ENCODE data around the gene DIP2B. TPM values are rescaled to one million over a fixed set of nuclear protein-coding genes. Genes with fewer than 3 reads are reported as not detected.

The DIP2B gene
- total RNA-seq, 1 experiment from 2014 or later, result 29.4 TPM

DNA sequence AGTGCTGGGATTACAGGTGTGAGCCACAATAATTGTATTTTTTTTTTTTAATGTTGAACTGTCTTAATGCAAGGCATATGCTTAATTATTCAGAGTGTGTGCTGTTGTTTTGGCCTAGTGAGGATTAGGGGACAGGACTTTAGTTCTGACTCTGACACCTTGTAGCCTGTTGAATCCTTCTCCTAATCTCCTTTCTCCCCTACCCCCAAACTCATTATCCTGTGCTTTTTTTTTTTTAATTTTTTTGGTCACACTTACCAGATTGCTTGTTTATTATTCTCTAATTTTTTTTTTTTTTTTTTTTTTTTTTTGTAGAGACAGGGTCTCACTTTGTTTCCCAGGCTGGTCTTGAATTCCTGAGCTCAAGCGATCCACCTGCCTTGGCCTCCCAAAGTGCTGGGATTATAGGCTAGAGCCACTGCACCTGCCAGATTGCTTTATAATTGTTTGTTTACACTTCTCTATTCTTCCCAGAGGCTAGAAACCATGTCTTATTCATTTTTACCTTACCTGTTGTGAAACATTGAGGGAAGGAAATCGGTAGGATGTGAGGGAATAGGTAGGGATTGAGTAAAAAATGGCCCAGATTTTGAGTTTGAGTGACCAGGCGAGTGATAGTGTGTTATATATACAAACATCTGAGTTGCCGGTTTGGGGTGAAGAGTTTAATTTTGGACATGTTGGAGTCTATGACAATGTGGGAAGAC is 32.2 kb downstream of the DIP2B start:
- ChIA-PET POLR2A (ENCODE audit: unreplicated experiment) (no interaction called here), CTCF (no interaction called here)
- Histone ChIP-seq H2AFZ (no peak overlapping the region), H3K4me3 (no peak overlapping the region), H3K27me3 (ENCODE audit: insufficient read depth, low read depth) (no peaks in the 10 kb centered on the region), H3K79me2 (ENCODE audit: low read depth) (peaks cover 72% of the 10 kb centered on the region), H3K4me2 (peak overlapping the region; percentile 37), H3K27ac (peak overlapping the region; percentile 74), H3K9me2 (ENCODE audit: insufficient read depth) (no peaks in the 10 kb centered on the region), H3K36me3 (ENCODE audit: low read depth) (no peaks in the 10 kb centered on the region), H3K4me1 (replicated peaks; ENCODE audit: insufficient read depth) (peaks cover 72% of the 10 kb centered on the region), H4K20me1 (ENCODE audit: insufficient read depth) (no peaks in the 10 kb centered on the region), H3F3A (ENCODE audit: insufficient read depth, low read depth) (peaks cover 59% of the 10 kb centered on the region), H3K9me3 (ENCODE audit: insufficient read depth, low read depth) (no peaks in the 10 kb centered on the region)
- TF ChIP-seq, protein P1, sequence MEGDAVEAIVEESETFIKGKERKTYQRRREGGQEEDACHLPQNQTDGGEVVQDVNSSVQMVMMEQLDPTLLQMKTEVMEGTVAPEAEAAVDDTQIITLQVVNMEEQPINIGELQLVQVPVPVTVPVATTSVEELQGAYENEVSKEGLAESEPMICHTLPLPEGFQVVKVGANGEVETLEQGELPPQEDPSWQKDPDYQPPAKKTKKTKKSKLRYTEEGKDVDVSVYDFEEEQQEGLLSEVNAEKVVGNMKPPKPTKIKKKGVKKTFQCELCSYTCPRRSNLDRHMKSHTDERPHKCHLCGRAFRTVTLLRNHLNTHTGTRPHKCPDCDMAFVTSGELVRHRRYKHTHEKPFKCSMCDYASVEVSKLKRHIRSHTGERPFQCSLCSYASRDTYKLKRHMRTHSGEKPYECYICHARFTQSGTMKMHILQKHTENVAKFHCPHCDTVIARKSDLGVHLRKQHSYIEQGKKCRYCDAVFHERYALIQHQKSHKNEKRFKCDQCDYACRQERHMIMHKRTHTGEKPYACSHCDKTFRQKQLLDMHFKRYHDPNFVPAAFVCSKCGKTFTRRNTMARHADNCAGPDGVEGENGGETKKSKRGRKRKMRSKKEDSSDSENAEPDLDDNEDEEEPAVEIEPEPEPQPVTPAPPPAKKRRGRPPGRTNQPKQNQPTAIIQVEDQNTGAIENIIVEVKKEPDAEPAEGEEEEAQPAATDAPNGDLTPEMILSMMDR (conservative IDR thresholded peaks at IDR 0.05), result no peak
- TF ChIP-seq EZH2 (IDR thresholded peaks at IDR 0.05; ENCODE audit: low read depth), result no peak
- peak in 1 of 2 experiments; percentile 67 for DNase-seq
- intact Hi-C loops (cut with micrococcal nuclease; ENCODE audit: unreplicated experiment), result no loop called here
- BruUV-seq (replicated peaks), result no TSS peak

DNA sequence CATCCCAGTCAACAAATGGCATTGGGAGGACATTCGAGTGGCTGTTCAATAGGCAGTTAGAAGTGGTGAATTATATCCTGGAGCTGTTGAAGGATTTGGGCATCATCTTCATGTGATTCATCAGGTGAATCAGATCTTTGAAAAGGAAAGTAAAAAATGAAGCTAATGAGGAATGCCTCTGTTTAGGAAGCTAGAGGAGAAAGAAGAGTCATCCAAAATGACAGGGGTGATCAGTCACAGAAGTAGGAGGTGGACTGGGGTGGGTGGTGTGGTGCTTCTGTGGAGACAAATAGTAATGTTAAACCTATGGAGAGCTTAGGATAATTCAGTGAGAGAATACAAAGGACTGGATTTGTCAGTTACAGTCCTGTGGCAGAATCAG is 32.7 kb downstream of the DIP2B start:
- Histone ChIP-seq H3K36me3 (ENCODE audit: low read depth) (no peaks in the 10 kb centered on the region), H3K9me3 (ENCODE audit: insufficient read depth, low read depth) (no peaks in the 10 kb centered on the region), H3K4me3 (no peak overlapping the region), H3K27ac (peak overlapping the region; percentile 74), H3K4me1 (replicated peaks; ENCODE audit: insufficient read depth) (peaks cover 72% of the 10 kb centered on the region), H3K9me2 (ENCODE audit: insufficient read depth) (no peaks in the 10 kb centered on the region), H3K4me2 (peak overlapping the region; percentile 37), H3F3A (ENCODE audit: insufficient read depth, low read depth) (peaks cover 57% of the 10 kb centered on the region), H4K20me1 (ENCODE audit: insufficient read depth) (no peaks in the 10 kb centered on the region), H2AFZ (no peak overlapping the region), H3K79me2 (ENCODE audit: low read depth) (peaks cover 74% of the 10 kb centered on the region), H3K27me3 (ENCODE audit: insufficient read depth, low read depth) (no peaks in the 10 kb centered on the region)
- TF ChIP-seq EZH2 (IDR thresholded peaks at IDR 0.05; ENCODE audit: low read depth), result no peak
- TF ChIP-seq, protein P1 (conservative IDR thresholded peaks at IDR 0.05), result no peak
- POLR2A ChIA-PET (ENCODE audit: unreplicated experiment), result interaction anchor here (0.6 kb wide), 1 partner anchor 55 kb away, joined by 4 read pairs; no protein-coding TSS in a partner anchor
- peak in 1 of 2 experiments; percentile 77 for DNase-seq
- intact Hi-C loops (cut with micrococcal nuclease; ENCODE audit: unreplicated experiment), result no loop called here
- BruUV-seq (replicated peaks), result no TSS peak
- CTCF ChIA-PET, result no interaction called here

DNA sequence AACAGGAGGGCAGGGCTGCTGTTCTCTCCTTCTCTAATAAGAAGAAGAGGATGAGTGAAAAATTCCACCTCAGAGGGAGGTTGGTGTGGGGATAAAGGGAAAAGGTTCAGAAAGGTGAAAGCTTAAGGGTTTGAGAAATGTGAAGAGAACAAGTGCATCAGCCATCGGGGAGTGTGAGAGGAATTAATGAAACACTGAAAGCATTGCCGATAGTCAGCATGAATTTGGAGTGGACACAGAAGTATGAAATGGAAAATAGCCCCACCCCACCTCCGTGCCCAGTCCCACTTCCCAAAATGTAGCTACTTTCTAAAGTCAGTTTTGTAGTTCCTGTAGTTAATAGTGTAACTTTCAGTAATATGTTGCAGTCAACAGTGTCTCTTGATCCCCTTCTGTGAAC is 33.4 kb downstream of the DIP2B start:
- Histone ChIP-seq H3F3A (ENCODE audit: insufficient read depth, low read depth) (peaks cover 56% of the 10 kb centered on the region), H3K4me1 (replicated peaks; ENCODE audit: insufficient read depth) (peaks cover 74% of the 10 kb centered on the region), H3K27ac (peak overlapping the region; percentile 74), H3K9me2 (ENCODE audit: insufficient read depth) (no peaks in the 10 kb centered on the region), H3K27me3 (ENCODE audit: insufficient read depth, low read depth) (no peaks in the 10 kb centered on the region), H4K20me1 (ENCODE audit: insufficient read depth) (no peaks in the 10 kb centered on the region), H3K79me2 (ENCODE audit: low read depth) (peaks cover 81% of the 10 kb centered on the region), H3K36me3 (ENCODE audit: low read depth) (no peaks in the 10 kb centered on the region), H3K9me3 (ENCODE audit: insufficient read depth, low read depth) (no peaks in the 10 kb centered on the region), H2AFZ (no peak overlapping the region), H3K4me2 (peak overlapping the region; percentile 37), H3K4me3 (no peak overlapping the region)
- POLR2A ChIA-PET (ENCODE audit: unreplicated experiment), result interaction anchor here (0.6 kb wide), 2 partner anchors 34 to 54 kb away, joined by 4 to 6 read pairs; partner anchors contain the start of gene DIP2B
- TF ChIP-seq, protein P1 (conservative IDR thresholded peaks at IDR 0.05), result no peak
- TF ChIP-seq EZH2 (IDR thresholded peaks at IDR 0.05; ENCODE audit: low read depth), result no peak
- DNase-seq, result no peak
- intact Hi-C loops (cut with micrococcal nuclease; ENCODE audit: unreplicated experiment), result no loop called here
- CTCF ChIA-PET, result no interaction called here
- BruUV-seq (replicated peaks), result no TSS peak

Data from PC-9 (cell line).